ENCODE measurements around the gene KCNK16. TPM values are rescaled to one million over a fixed set of nuclear protein-coding genes. Genes with fewer than 3 reads are reported as not detected.

The KCNK16 gene
- total RNA-seq, 1 donor from 2014 or later, result not detected

DNA sequence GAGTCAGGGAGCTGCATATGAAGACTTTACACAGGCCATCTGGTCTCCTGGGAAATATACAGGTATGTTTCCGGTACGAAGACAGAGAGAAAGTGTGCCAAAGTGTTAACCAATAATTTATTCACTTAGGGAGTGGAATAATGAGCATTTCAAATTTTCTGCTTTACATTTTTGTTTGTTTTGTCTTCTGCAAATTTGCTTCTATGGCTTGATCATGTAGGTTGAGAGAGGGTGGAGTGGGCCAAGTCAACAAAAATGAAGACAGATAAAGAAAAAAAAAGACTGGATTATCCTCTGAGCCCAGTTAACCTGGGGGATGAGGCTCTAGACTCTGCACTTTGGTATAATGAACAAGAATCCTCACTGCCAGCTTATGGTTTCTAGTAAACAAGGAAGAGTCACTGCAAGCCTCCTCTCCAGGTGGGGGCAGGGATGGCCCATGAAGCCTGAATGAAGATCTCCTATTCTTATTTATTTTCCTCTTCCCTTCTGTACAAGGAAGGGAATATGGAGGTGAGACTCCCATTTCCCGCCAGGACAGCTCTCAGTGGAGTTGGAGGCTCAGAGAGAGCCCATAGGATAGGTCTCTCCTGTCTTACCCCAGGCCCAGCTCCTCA is 46.0 kb downstream of the KCNK16 start:
- Histone ChIP-seq H3K4me3 (no peak overlapping the region), H3K9me3 (ENCODE audit: low read depth) (no peaks in the 10 kb centered on the region), H3F3A (ENCODE audit: low read depth) (no peaks in the 10 kb centered on the region), H3K9ac (no peak overlapping the region), H3K79me2 (ENCODE audit: low read depth) (no peaks in the 10 kb centered on the region), H3K4me2 (no peak overlapping the region), H3K4me1 (no peaks in the 10 kb centered on the region), H3K27ac (no peak overlapping the region), H2AFZ (replicated peaks) (no peak overlapping the region), H3K27me3 (no peaks in the 10 kb centered on the region), H4K20me1 (ENCODE audit: low read depth) (no peaks in the 10 kb centered on the region), H3K36me3 (no peaks in the 10 kb centered on the region)
- H3K4me1 Mint-ChIP-seq, result peaks cover 3% of the 10 kb centered on the region
- H3K27ac Mint-ChIP-seq, result no peak overlapping the region
- H3K9me3 Mint-ChIP-seq, result no peaks in the 10 kb centered on the region
- H3K36me3 Mint-ChIP-seq, result no peaks in the 10 kb centered on the region
- DNase-seq (ENCODE audit: low spot score), result no peak
- TF ChIP-seq EZH2 (IDR thresholded peaks at IDR 0.05) (no peak), EZH2phosphoT487 (IDR thresholded peaks at IDR 0.05) (no peak)
- TF ChIP-seq, protein P1, sequence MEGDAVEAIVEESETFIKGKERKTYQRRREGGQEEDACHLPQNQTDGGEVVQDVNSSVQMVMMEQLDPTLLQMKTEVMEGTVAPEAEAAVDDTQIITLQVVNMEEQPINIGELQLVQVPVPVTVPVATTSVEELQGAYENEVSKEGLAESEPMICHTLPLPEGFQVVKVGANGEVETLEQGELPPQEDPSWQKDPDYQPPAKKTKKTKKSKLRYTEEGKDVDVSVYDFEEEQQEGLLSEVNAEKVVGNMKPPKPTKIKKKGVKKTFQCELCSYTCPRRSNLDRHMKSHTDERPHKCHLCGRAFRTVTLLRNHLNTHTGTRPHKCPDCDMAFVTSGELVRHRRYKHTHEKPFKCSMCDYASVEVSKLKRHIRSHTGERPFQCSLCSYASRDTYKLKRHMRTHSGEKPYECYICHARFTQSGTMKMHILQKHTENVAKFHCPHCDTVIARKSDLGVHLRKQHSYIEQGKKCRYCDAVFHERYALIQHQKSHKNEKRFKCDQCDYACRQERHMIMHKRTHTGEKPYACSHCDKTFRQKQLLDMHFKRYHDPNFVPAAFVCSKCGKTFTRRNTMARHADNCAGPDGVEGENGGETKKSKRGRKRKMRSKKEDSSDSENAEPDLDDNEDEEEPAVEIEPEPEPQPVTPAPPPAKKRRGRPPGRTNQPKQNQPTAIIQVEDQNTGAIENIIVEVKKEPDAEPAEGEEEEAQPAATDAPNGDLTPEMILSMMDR (IDR thresholded peaks at IDR 0.05), result no peak
- H3K4me3 Mint-ChIP-seq, result no peak overlapping the region
- H3K27me3 Mint-ChIP-seq (ENCODE audit: insufficient read depth, low read depth), result peaks cover 5% of the 10 kb centered on the region

DNA sequence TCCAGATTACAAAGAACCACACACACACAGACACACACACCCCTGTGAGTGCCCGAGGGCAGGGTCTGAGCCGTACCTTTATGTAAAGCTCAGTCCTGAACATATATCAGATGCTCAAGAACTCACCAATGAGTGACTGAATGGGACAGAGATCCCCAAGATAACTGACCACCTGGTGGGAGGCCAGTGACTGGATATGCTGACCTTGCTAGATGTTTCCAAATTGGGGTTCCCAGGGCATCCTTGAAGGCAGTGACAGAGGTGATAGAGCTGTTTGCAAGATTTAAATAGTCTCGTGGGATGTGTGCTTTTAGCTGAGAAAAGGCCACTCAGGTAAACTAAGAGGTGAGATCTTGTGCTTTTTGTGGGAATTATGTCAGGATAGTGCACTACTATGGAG is 47.6 kb downstream of the KCNK16 start:
- H3K27ac ChIP-seq, result no peak overlapping the region
- peaks cover 5% of the 10 kb centered on the region for H3K27me3 Mint-ChIP-seq (ENCODE audit: insufficient read depth, low read depth)
- no peaks in the 10 kb centered on the region for H3K4me1 ChIP-seq
- H3K36me3 Mint-ChIP-seq, result no peaks in the 10 kb centered on the region
- no peaks in the 10 kb centered on the region for H3F3A ChIP-seq (ENCODE audit: low read depth)
- H3K9me3 Mint-ChIP-seq, result no peaks in the 10 kb centered on the region
- no peak overlapping the region for H3K4me2 ChIP-seq
- DNase-seq (ENCODE audit: low spot score), result no peak
- no peak overlapping the region for H2AFZ ChIP-seq (replicated peaks)
- H4K20me1 ChIP-seq (ENCODE audit: low read depth), result no peaks in the 10 kb centered on the region
- H3K4me1 Mint-ChIP-seq, result peaks cover 3% of the 10 kb centered on the region
- no peak overlapping the region for H3K4me3 ChIP-seq
- TF ChIP-seq, protein P1 (IDR thresholded peaks at IDR 0.05), result no peak
- TF ChIP-seq EZH2phosphoT487 (IDR thresholded peaks at IDR 0.05) (no peak), EZH2 (IDR thresholded peaks at IDR 0.05) (no peak)
- H3K9ac ChIP-seq, result no peak overlapping the region
- H3K9me3 ChIP-seq (ENCODE audit: low read depth), result no peaks in the 10 kb centered on the region
- no peaks in the 10 kb centered on the region for H3K27me3 ChIP-seq
- no peak overlapping the region for H3K27ac Mint-ChIP-seq
- no peaks in the 10 kb centered on the region for H3K36me3 ChIP-seq
- no peaks in the 10 kb centered on the region for H3K79me2 ChIP-seq (ENCODE audit: low read depth)
- H3K4me3 Mint-ChIP-seq, result no peak overlapping the region

DNA sequence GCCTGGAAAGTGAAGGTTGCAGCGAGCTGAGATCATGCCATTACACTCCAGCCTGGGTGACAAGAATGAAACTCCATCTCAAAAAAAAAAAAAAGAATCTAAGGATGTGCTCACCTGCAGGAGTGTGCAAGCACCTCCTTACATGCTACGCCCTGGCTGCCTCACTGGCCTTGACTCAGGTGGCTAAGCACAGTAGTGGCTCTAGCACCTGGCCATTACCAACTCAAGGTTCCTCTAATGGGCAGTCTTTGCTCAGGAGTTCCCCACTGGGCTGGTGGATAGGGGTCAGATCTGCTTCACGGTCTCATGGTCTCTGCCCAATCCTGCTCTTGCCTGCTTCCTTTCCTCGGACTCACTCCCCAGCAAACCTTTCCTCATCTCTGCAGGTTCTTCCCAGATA is 48.0 kb downstream of the KCNK16 start:
- Mint-ChIP-seq H3K27me3 (ENCODE audit: insufficient read depth, low read depth) (peaks cover 5% of the 10 kb centered on the region), H3K36me3 (no peaks in the 10 kb centered on the region), H3K4me1 (peaks cover 3% of the 10 kb centered on the region), H3K4me3 (no peak overlapping the region), H3K27ac (no peak overlapping the region), H3K9me3 (no peaks in the 10 kb centered on the region)
- H3K4me3 ChIP-seq, result no peak overlapping the region
- no peak overlapping the region for H3K27ac ChIP-seq
- no peaks in the 10 kb centered on the region for H3K4me1 ChIP-seq
- H3K36me3 ChIP-seq, result no peaks in the 10 kb centered on the region
- no peaks in the 10 kb centered on the region for H4K20me1 ChIP-seq (ENCODE audit: low read depth)
- no peak overlapping the region for H2AFZ ChIP-seq (replicated peaks)
- H3K9ac ChIP-seq, result no peak overlapping the region
- no peak overlapping the region for H3K4me2 ChIP-seq
- H3K27me3 ChIP-seq, result no peaks in the 10 kb centered on the region
- no peaks in the 10 kb centered on the region for H3K9me3 ChIP-seq (ENCODE audit: low read depth)
- no peak for DNase-seq (ENCODE audit: low spot score)
- H3F3A ChIP-seq (ENCODE audit: low read depth), result no peaks in the 10 kb centered on the region
- no peak for TF ChIP-seq EZH2phosphoT487 (IDR thresholded peaks at IDR 0.05)
- TF ChIP-seq, protein P1 (IDR thresholded peaks at IDR 0.05), result no peak
- TF ChIP-seq EZH2 (IDR thresholded peaks at IDR 0.05), result no peak
- no peaks in the 10 kb centered on the region for H3K79me2 ChIP-seq (ENCODE audit: low read depth)

Data from neural progenitor cell (in vitro differentiated cells).